Measurements from ENCODE around the gene LILRB4.
"Not testable (repeated sequence)": the region's sequence is repeated elsewhere in the genome, so short reads cannot be mapped to it uniquely, and the experiment has no call there.

The LILRB4 gene

GRCh38 chr19:54662730-54663129, at the start of gene LILRB4:
LILRB4 (plus strand) TSS chr19:54662985; CDS start chr19:54663034, 49 bp downstream.
- DNase-seq (ENCODE audit: low read depth), result no peak

GRCh38 chr19:54614726-54615125, 48.1 kb upstream of the LILRB4 start:
- DNase-seq (ENCODE audit: low read depth), result no peak

GRCh38 chr19:54616057-54616456, 46.7 kb upstream of the LILRB4 start:
- no peak for DNase-seq (ENCODE audit: low read depth)

- no peak for DNase-seq (ENCODE audit: low read depth)
Measured at GRCh38 chr19:54616821-54617560, 45.8 kb upstream of the LILRB4 start.

- DNase-seq (ENCODE audit: low read depth), result no peak
Measured at GRCh38 chr19:54620464-54620863, 42.3 kb upstream of the LILRB4 start.

GRCh38 chr19:54622431-54622830, 40.4 kb upstream of the LILRB4 start:
- no peak for DNase-seq (ENCODE audit: low read depth)

- DNase-seq (ENCODE audit: low read depth), result not testable (repeated sequence)
Measured at GRCh38 chr19:54624234-54624633, 38.6 kb upstream of the LILRB4 start.

- DNase-seq (ENCODE audit: low read depth), result not testable (repeated sequence)
Measured at GRCh38 chr19:54624934-54625730, 37.7 kb upstream of the LILRB4 start.

GRCh38 chr19:54626757-54627156, 36.0 kb upstream of the LILRB4 start:
- DNase-seq (ENCODE audit: low read depth), result no peak

- not testable (repeated sequence) for DNase-seq (ENCODE audit: low read depth)
Measured at GRCh38 chr19:54627912-54628311, 34.9 kb upstream of the LILRB4 start.

- DNase-seq (ENCODE audit: low read depth), result not testable (repeated sequence)
Measured at GRCh38 chr19:54630262-54630661, 32.5 kb upstream of the LILRB4 start, which contains the start of gene LILRB1. LILRB1 (plus strand) TSS chr19:54630484; CDS start chr19:54631074, 590 bp downstream.

- no peak for DNase-seq (ENCODE audit: low read depth)
Measured at GRCh38 chr19:54630782-54631181, 32.0 kb upstream of the LILRB4 start.

GRCh38 chr19:54631489-54632337, 31.1 kb upstream of the LILRB4 start:
- not testable (repeated sequence) for DNase-seq (ENCODE audit: low read depth)

- DNase-seq (ENCODE audit: low read depth), result not testable (repeated sequence)
Measured at GRCh38 chr19:54632517-54632916, 30.3 kb upstream of the LILRB4 start.

- no peak for DNase-seq (ENCODE audit: low read depth)
Measured at GRCh38 chr19:54633401-54633800, 29.4 kb upstream of the LILRB4 start.

- not testable (repeated sequence) for DNase-seq (ENCODE audit: low read depth)
Measured at GRCh38 chr19:54636081-54636480, 26.7 kb upstream of the LILRB4 start.

GRCh38 chr19:54638683-54639082, 24.1 kb upstream of the LILRB4 start:
- no peak for DNase-seq (ENCODE audit: low read depth)

- DNase-seq (ENCODE audit: low read depth), result not testable (repeated sequence)
Measured at GRCh38 chr19:54642953-54643352, 19.8 kb upstream of the LILRB4 start.

- not testable (repeated sequence) for DNase-seq (ENCODE audit: low read depth)
Measured at GRCh38 chr19:54643583-54643982, 19.2 kb upstream of the LILRB4 start.

GRCh38 chr19:54644056-54644455, 18.7 kb upstream of the LILRB4 start:
- DNase-seq (ENCODE audit: low read depth), result no peak

GRCh38 chr19:54646331-54646841, 16.4 kb upstream of the LILRB4 start:
- DNase-seq (ENCODE audit: low read depth), result no peak

GRCh38 chr19:54648129-54648528, 14.7 kb upstream of the LILRB4 start:
- no peak for DNase-seq (ENCODE audit: low read depth)

Measured in stimulated activated CD4-positive, alpha-beta T cell treated with anti-CD3 and anti-CD28 coated beads, Interleukin-2, amount 100 ng/mL, for 4 hours (primary cell).